ENCODE results near the gene HAUS3.

DNA sequence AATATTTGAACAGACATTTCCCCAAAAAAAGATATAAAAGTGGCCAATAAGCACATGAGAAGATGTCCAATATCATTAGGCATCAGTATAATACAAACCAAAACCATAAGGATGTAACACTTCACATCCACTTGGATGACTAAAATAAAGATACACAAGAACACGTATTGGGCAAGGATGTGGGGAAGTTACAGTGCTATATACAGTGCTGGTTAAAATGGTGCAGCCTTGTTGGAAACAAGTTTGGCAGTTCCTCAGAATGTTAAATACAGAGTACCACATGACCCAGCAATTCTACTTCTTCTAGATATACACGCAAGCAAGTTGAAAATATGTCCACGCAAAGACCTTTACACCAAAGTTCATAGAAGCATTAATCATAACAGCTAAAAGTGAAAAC lies 58.9 kb downstream of the HAUS3 start:
- TF ChIP-seq, protein P1, sequence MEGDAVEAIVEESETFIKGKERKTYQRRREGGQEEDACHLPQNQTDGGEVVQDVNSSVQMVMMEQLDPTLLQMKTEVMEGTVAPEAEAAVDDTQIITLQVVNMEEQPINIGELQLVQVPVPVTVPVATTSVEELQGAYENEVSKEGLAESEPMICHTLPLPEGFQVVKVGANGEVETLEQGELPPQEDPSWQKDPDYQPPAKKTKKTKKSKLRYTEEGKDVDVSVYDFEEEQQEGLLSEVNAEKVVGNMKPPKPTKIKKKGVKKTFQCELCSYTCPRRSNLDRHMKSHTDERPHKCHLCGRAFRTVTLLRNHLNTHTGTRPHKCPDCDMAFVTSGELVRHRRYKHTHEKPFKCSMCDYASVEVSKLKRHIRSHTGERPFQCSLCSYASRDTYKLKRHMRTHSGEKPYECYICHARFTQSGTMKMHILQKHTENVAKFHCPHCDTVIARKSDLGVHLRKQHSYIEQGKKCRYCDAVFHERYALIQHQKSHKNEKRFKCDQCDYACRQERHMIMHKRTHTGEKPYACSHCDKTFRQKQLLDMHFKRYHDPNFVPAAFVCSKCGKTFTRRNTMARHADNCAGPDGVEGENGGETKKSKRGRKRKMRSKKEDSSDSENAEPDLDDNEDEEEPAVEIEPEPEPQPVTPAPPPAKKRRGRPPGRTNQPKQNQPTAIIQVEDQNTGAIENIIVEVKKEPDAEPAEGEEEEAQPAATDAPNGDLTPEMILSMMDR (IDR thresholded peaks at IDR 0.05; ENCODE audit: borderline replicate concordance, extremely low read depth, low read length, poor library complexity, severe bottlenecking) = no peak
- TF ChIP-seq EZH2 (IDR thresholded peaks at IDR 0.05; ENCODE audit: borderline replicate concordance, low read depth, low read length, severe bottlenecking) = no peak
